Skeletal muscle tissue (tissue), 4 donors: ENCODE results near the gene SPATA2. TPM values are rescaled to one million over a fixed set of nuclear protein-coding genes. Genes with fewer than 3 reads are reported as not detected.

ENCODE experiments used
- H3K27ac ChIP-seq: one replicate; pipeline ENCODE4 v1.7.0; 2013; ENCODE audit warnings: mild to moderate bottlenecking, low read depth, low read length, inconsistent platforms
- H3K27me3 ChIP-seq, 3 donors: one replicate each; pipeline ENCODE4 v1.7.0; 2013; ENCODE audit warnings: low read length in 3 of 3; ENCODE audit not compliant: control insufficient read depth in 3 of 3, insufficient read depth in 3 of 3
- H3K36me3 ChIP-seq, 3 donors: one replicate each; pipeline ENCODE4 v1.7.0; 2013; ENCODE audit warnings: low read length in 3 of 3; ENCODE audit not compliant: control insufficient read depth in 3 of 3, insufficient read depth in 3 of 3
- H3K4me1 ChIP-seq, 3 donors: one replicate each; pipeline ENCODE4 v1.7.0; 2013; ENCODE audit warnings: low read length in 3 of 3, mild to moderate bottlenecking in 3 of 3; ENCODE audit not compliant: control insufficient read depth in 3 of 3, insufficient read depth in 3 of 3
- H3K4me3 ChIP-seq, 3 donors: one replicate each; pipeline ENCODE4 v1.7.0; 2013; ENCODE audit warnings: low read length in 3 of 3
- H3K9ac ChIP-seq, 3 donors: one replicate each; pipeline ENCODE4 v1.7.0; 2013; ENCODE audit warnings: low read length in 3 of 3, mild to moderate bottlenecking in 3 of 3, moderate library complexity in 2 of 3, low read depth in 1 of 3
- H3K9me3 ChIP-seq, 3 donors: one replicate each; pipeline ENCODE4 v1.7.0; 2013; ENCODE audit warnings: low read length in 3 of 3; ENCODE audit not compliant: control insufficient read depth in 3 of 3
- total RNA-seq: library from RNA; depleted of rRNA; stranded (reverse); fragments of >200 nt; gene quantifications from one replicate; pipeline ENCODE4 v1.2.3, GENCODE V29; 2014
- donor health status: Osteomylitis.

SPATA2 gene
- total RNA-seq, 1 donor from 2014 or later, result 1.0 TPM

GRCh38 chr20:49892817-49893216 lies 22.5 kb downstream of the SPATA2 start:
- Histone ChIP-seq H3K4me3 (peak overlapping the region in 2 of 3 donors; percentile 22 to 34), H3K27ac (peak overlapping the region; percentile 16), H3K4me1 (peaks cover 19 to 32% (median 30%) of the 10 kb centered on the region in 3 donors), H3K9me3 (no peaks in the 10 kb centered on the region), H3K9ac (peak overlapping the region; percentile 43 to 68 (median 60)), H3K36me3 (peaks cover 7 to 10% (median 9%) of the 10 kb centered on the region in 3 donors), H3K27me3 (no peaks in the 10 kb centered on the region)

- Histone ChIP-seq H3K4me1 (peaks cover 25 to 38% (median 35%) of the 10 kb centered on the region in 3 donors), H3K9me3 (no peaks in the 10 kb centered on the region), H3K27ac (no peak overlapping the region), H3K9ac (peak overlapping the region in 2 of 3 donors; percentile 60 to 68), H3K36me3 (peaks cover 7 to 15% (median 10%) of the 10 kb centered on the region in 3 donors), H3K4me3 (no peak overlapping the region), H3K27me3 (no peaks in the 10 kb centered on the region)
Measured at GRCh38 chr20:49892260-49892659, 23.1 kb downstream of the SPATA2 start.

- Histone ChIP-seq H3K27ac (no peak overlapping the region), H3K4me3 (no peak overlapping the region), H3K36me3 (peaks cover 8 to 20% (median 10%) of the 10 kb centered on the region in 3 donors), H3K9ac (no peak overlapping the region), H3K9me3 (no peaks in the 10 kb centered on the region), H3K27me3 (no peaks in the 10 kb centered on the region), H3K4me1 (peaks cover 27 to 43% (median 39%) of the 10 kb centered on the region in 3 donors)
Measured at GRCh38 chr20:49891476-49892110, 23.7 kb downstream of the SPATA2 start.

GRCh38 chr20:49890471-49891361 lies 24.6 kb downstream of the SPATA2 start:
- no peaks in the 10 kb centered on the region for H3K9me3 ChIP-seq
- H3K4me3 ChIP-seq, result no peak overlapping the region
- H3K36me3 ChIP-seq, result peaks cover 11 to 28% (median 11%) of the 10 kb centered on the region in 3 donors
- no peak overlapping the region for H3K9ac ChIP-seq
- no peaks in the 10 kb centered on the region for H3K27me3 ChIP-seq
- H3K27ac ChIP-seq, result no peak overlapping the region
- peaks cover 27 to 45% (median 39%) of the 10 kb centered on the region in 3 donors for H3K4me1 ChIP-seq

- H3K4me1 ChIP-seq, result peaks cover 27 to 45% (median 39%) of the 10 kb centered on the region in 3 donors
- no peaks in the 10 kb centered on the region for H3K9me3 ChIP-seq
- H3K27ac ChIP-seq, result no peak overlapping the region
- H3K27me3 ChIP-seq, result no peaks in the 10 kb centered on the region
- H3K36me3 ChIP-seq, result peaks cover 17 to 32% (median 19%) of the 10 kb centered on the region in 3 donors
- no peak overlapping the region for H3K9ac ChIP-seq
- no peak overlapping the region for H3K4me3 ChIP-seq
Measured at GRCh38 chr20:49889935-49890333, 25.4 kb downstream of the SPATA2 start.

GRCh38 chr20:49889001-49889934 lies 26.1 kb downstream of the SPATA2 start:
- no peaks in the 10 kb centered on the region for H3K9me3 ChIP-seq
- H3K4me1 ChIP-seq, result peaks cover 27 to 45% (median 39%) of the 10 kb centered on the region in 3 donors
- H3K9ac ChIP-seq, result peak overlapping the region in 1 of 3 donors; percentile 50
- no peaks in the 10 kb centered on the region for H3K27me3 ChIP-seq
- peaks cover 24 to 39% (median 26%) of the 10 kb centered on the region in 3 donors for H3K36me3 ChIP-seq
- no peak overlapping the region for H3K27ac ChIP-seq
- H3K4me3 ChIP-seq, result no peak overlapping the region

GRCh38 chr20:49888212-49889000 lies 26.9 kb downstream of the SPATA2 start:
- Histone ChIP-seq H3K9ac (peak overlapping the region in 2 of 3 donors; percentile 33 to 50), H3K4me3 (no peak overlapping the region), H3K4me1 (peaks cover 27 to 43% (median 37%) of the 10 kb centered on the region in 3 donors), H3K36me3 (peaks cover 30 to 46% (median 30%) of the 10 kb centered on the region in 3 donors), H3K27ac (peak overlapping the region; percentile 33), H3K9me3 (no peaks in the 10 kb centered on the region), H3K27me3 (no peaks in the 10 kb centered on the region)

- Histone ChIP-seq H3K36me3 (peaks cover 34 to 52% (median 35%) of the 10 kb centered on the region in 3 donors), H3K9ac (peak overlapping the region in 2 of 3 donors; percentile 14 to 57), H3K9me3 (no peaks in the 10 kb centered on the region), H3K4me3 (peak overlapping the region in 1 of 3 donors; percentile 14), H3K27ac (peak overlapping the region; percentile 68), H3K4me1 (peaks cover 22 to 34% (median 28%) of the 10 kb centered on the region in 3 donors), H3K27me3 (no peaks in the 10 kb centered on the region)
Measured at GRCh38 chr20:49887251-49888211, 27.8 kb downstream of the SPATA2 start.
